ENCODE measurements around the gene ANKZF1.
"Not testable (repeated sequence)": the region's sequence is repeated elsewhere in the genome, so short reads cannot be mapped to it uniquely, and the experiment has no call there.

ANKZF1 gene

GRCh38 chr2:219252900-219253752 lies 23.5 kb downstream of the ANKZF1 start, which contains the start of gene TUBA4B:
TUBA4B (plus strand) TSS chr2:219253243; CDS start chr2:219253408, 165 bp downstream.
- H3K79me2 ChIP-seq = peaks cover 2% of the 10 kb centered on the region
- H3K9ac ChIP-seq = peak within 1 kb of the TSS; percentile 8
- H2AFZ ChIP-seq = peak within 1 kb of the TSS; percentile 72
- H3K36me3 ChIP-seq (ENCODE audit: control insufficient read depth, insufficient read depth, low read length) = no peaks in the 10 kb centered on the region
- no peaks in the 10 kb centered on the region for H3K9me3 ChIP-seq (ENCODE audit: control insufficient read depth, low read length)
- H3K4me1 ChIP-seq = peaks cover 30% of the 10 kb centered on the region
- no peaks in the 10 kb centered on the region for H3K27me3 ChIP-seq (ENCODE audit: control insufficient read depth, insufficient read depth, low read length)
- TF ChIP-seq CTCF (IDR thresholded peaks at IDR 0.05) = no peak
- peak within 1 kb of the TSS; percentile 75 for H3K27ac ChIP-seq
- H3K4me3 ChIP-seq (ENCODE audit: low read depth, low read length) = peak within 1 kb of the TSS; percentile 73
- peak within 1 kb of the TSS; percentile 97 for H3K4me2 ChIP-seq (ENCODE audit: low read length)

DNA sequence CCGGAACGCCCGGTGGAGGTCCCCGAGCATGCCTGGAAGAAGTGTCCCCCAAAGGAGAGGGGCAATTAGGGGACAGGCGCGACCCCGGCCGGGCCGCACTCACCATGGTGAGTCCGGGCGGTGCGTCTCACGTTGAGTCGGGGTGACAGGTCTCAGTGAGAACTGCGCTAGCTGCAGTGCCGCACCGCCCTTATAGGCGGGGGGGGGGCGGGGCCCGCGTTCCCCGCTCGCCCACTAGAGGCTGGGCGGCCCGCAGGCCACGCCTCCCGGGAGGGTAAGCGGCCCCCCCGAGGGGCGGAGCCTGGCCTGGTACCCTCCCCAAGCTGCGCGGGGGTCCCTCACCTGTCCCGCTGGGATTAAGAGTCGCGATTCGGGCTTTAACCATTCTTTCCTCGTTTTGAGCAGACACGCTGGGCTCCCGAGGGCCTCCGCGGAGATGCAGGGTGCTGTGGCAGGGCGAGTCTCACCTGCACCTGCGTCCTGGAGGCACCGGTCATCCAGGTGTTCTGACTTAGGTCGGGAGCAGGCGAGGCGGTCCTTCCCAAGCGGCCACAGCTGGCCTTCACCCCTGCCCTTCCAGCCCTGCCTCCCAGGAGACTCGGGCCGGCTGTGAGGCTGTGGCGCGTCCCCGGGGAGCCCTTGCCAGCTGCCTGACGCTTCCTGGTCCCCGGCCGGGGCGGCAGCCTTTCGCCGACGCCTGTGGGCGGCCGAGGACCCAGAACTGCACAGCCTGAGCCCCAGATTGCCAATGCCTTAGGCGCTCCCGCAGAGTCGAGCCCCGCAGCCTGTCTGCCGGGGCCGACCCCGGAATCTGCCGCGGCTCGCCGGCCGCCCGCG lies 24.4 kb downstream of the ANKZF1 start, which contains the start of gene TUBA4A:
TSS of gene TUBA4A (minus strand) at position 166 of the 837 bp plus-strand sequence. CDS start at position 106, 60 bp downstream.
- TF ChIP-seq CTCF (IDR thresholded peaks at IDR 0.05) = peak; percentile 6
- Histone ChIP-seq H3K9me3 (ENCODE audit: control insufficient read depth, low read length) (no peaks in the 10 kb centered on the region), H3K27ac (peak within 1 kb of the TSS; percentile 75), H3K79me2 (peaks cover 2% of the 10 kb centered on the region), H3K4me2 (ENCODE audit: low read length) (peak within 1 kb of the TSS; percentile 97), H3K9ac (peak within 1 kb of the TSS; percentile 8), H3K4me1 (peaks cover 30% of the 10 kb centered on the region), H3K27me3 (ENCODE audit: control insufficient read depth, insufficient read depth, low read length) (no peaks in the 10 kb centered on the region), H2AFZ (peak within 1 kb of the TSS; percentile 72), H3K36me3 (ENCODE audit: control insufficient read depth, insufficient read depth, low read length) (no peaks in the 10 kb centered on the region), H3K4me3 (ENCODE audit: low read depth, low read length) (peak within 1 kb of the TSS; percentile 73)

DNA sequence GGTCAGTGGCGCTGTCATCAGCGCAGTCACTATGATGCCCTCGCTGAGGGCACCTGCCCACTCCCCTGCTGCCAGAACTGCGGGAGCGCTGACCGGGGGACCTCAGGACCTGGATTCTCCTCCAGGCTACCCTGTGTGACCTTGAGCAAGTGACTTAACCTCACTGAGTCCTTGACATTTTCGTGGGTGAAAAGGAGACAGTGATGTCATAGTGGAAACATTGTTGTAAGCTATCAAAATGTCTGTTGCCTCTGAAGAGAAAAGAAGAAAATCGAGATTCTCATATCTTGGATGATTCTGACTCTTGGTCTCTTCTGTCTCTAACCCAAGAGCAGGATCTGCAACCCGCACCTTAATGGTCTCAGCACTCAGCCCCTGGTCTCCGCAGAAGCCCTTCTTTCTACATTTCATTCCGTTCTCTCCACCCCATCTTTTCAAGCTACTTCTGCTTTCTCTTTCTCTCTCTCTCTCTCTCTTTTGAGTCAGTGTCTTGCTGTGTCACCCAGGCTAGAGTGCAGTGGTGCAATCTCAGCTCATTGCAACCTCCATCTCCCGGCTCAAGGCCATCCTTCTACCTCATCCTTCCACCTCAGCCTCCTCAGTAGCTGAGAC lies 25.1 kb downstream of the ANKZF1 start:
- peak overlapping the region; percentile 72 for H2AFZ ChIP-seq
- H3K4me1 ChIP-seq = peaks cover 29% of the 10 kb centered on the region
- H3K9me3 ChIP-seq (ENCODE audit: control insufficient read depth, low read length) = no peaks in the 10 kb centered on the region
- H3K4me2 ChIP-seq (ENCODE audit: low read length) = peak overlapping the region; percentile 97
- no peaks in the 10 kb centered on the region for H3K27me3 ChIP-seq (ENCODE audit: control insufficient read depth, insufficient read depth, low read length)
- H3K27ac ChIP-seq = peak overlapping the region; percentile 75
- H3K36me3 ChIP-seq (ENCODE audit: control insufficient read depth, insufficient read depth, low read length) = no peaks in the 10 kb centered on the region
- H3K4me3 ChIP-seq (ENCODE audit: low read depth, low read length) = peak overlapping the region; percentile 73
- TF ChIP-seq CTCF (IDR thresholded peaks at IDR 0.05) = no peak
- H3K9ac ChIP-seq = no peak overlapping the region
- peaks cover 2% of the 10 kb centered on the region for H3K79me2 ChIP-seq

- H3K4me2 ChIP-seq (ENCODE audit: low read length); H3K79me2 ChIP-seq; H3K36me3 ChIP-seq (ENCODE audit: control insufficient read depth, insufficient read depth, low read length); H3K9ac ChIP-seq; H3K9me3 ChIP-seq (ENCODE audit: control insufficient read depth, low read length); H3K4me3 ChIP-seq (ENCODE audit: low read depth, low read length); H3K27me3 ChIP-seq (ENCODE audit: control insufficient read depth, insufficient read depth, low read length); H2AFZ ChIP-seq; H3K27ac ChIP-seq: not testable (repeated sequence)
- H3K4me1 ChIP-seq = peaks cover 11% of the 10 kb centered on the region
Observed at GRCh38 chr2:219258942-219259341, 29.3 kb downstream of the ANKZF1 start.

All from parathyroid adenoma (tissue), 2 donors.